HG03565 (cell line): ENCODE results near the gene TIMP4.

Experiments
- ATAC-seq: cut with Tn5 transposase; IDR thresholded peaks from one replicate; pipeline ENCODE4 v1.9.1; 2021; ENCODE audit warnings: mild to moderate bottlenecking, moderate library complexity; ENCODE audit not compliant: unreplicated experiment

TIMP4 gene

GRCh38 chr3:12186046-12186445 lies 27.3 kb upstream of the TIMP4 start:
- no peak for ATAC-seq

GRCh38 chr3:12185172-12185710 lies 26.5 kb upstream of the TIMP4 start:
- ATAC-seq = no peak

GRCh38 chr3:12184541-12184940 lies 25.8 kb upstream of the TIMP4 start:
- no peak for ATAC-seq

GRCh38 chr3:12182687-12183441 lies 24.2 kb upstream of the TIMP4 start:
- ATAC-seq = no peak

- ATAC-seq = no peak
These were observed 23.1 kb upstream of the TIMP4 start for GRCh38 chr3:12181806-12182205.

GRCh38 chr3:12181301-12181700 lies 22.6 kb upstream of the TIMP4 start:
- no peak for ATAC-seq

- no peak for ATAC-seq
These were observed 21.9 kb upstream of the TIMP4 start for GRCh38 chr3:12180631-12181030.

- no peak for ATAC-seq
These were observed 21.5 kb upstream of the TIMP4 start for GRCh38 chr3:12180218-12180617.

- ATAC-seq = no peak
These were observed 20.7 kb upstream of the TIMP4 start for GRCh38 chr3:12179441-12179840.

- ATAC-seq = no peak
These were observed 19.5 kb upstream of the TIMP4 start for GRCh38 chr3:12178091-12178820.

- no peak for ATAC-seq
These were observed 18.4 kb upstream of the TIMP4 start for GRCh38 chr3:12177126-12177525.

GRCh38 chr3:12175844-12176453 lies 17.2 kb upstream of the TIMP4 start:
- peak; percentile 57 for ATAC-seq

GRCh38 chr3:12175137-12175593 lies 16.5 kb upstream of the TIMP4 start:
- no peak for ATAC-seq

GRCh38 chr3:12170207-12170606 lies 11.5 kb upstream of the TIMP4 start:
- no peak for ATAC-seq

GRCh38 chr3:12165909-12166308 lies 7.2 kb upstream of the TIMP4 start:
- no peak for ATAC-seq

- no peak for ATAC-seq
These were observed 502 bp upstream of the TIMP4 start for GRCh38 chr3:12159227-12159601.

GRCh38 chr3:12157026-12157425 lies 1.7 kb downstream of the TIMP4 start:
- ATAC-seq = no peak

- no peak for ATAC-seq
These were observed 2.9 kb downstream of the TIMP4 start for GRCh38 chr3:12155828-12156227.

GRCh38 chr3:12155264-12155663 lies 3.4 kb downstream of the TIMP4 start:
- no peak for ATAC-seq

- ATAC-seq = no peak
These were observed 4.6 kb downstream of the TIMP4 start for GRCh38 chr3:12154151-12154550.

GRCh38 chr3:12150112-12150511 lies 8.6 kb downstream of the TIMP4 start:
- ATAC-seq = no peak

GRCh38 chr3:12149029-12149428 lies 9.7 kb downstream of the TIMP4 start:
- no peak for ATAC-seq
